HTERT RPE-1 (cell line): ENCODE measurements around the gene KRTAP5-4.
"Not testable (repeated sequence)": the region's sequence is repeated elsewhere in the genome, so short reads cannot be mapped to it uniquely, and the experiment has no call there.

ENCODE experiments used
- in situ Hi-C: fragments of 300-500 bp; cut with MboI; formaldehyde crosslinking; loops from 4 replicates; pipeline ENCODE4 v1.14.3; 2020; ENCODE audit warnings: low sequenced_read_pairs

KRTAP5-4 gene

DNA sequence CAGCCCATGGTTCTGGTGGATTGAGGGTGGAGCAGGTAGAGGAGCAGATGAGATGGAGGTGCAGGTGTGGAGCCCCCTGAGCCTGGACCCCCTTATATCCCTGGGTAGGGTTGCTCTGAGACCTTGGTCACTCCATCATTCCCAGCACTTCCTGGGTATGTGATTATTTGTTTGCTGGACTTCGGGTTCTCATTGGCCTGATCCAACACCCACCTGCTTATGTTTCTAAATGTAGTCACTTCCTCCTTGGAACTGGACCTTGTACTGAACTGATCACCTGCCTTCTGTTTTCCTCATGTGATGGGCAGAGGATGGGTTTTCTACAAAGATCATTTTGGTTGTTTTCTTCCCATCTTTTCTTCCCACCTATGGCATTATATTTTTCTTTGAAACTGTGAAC is at the start of gene KRTAP5-4:
TSS of gene KRTAP5-4 (minus strand) at position 53 of the 400 bp plus-strand sequence. CDS start at position 8, 45 bp downstream.
- in situ Hi-C loops: no loop called here

DNA sequence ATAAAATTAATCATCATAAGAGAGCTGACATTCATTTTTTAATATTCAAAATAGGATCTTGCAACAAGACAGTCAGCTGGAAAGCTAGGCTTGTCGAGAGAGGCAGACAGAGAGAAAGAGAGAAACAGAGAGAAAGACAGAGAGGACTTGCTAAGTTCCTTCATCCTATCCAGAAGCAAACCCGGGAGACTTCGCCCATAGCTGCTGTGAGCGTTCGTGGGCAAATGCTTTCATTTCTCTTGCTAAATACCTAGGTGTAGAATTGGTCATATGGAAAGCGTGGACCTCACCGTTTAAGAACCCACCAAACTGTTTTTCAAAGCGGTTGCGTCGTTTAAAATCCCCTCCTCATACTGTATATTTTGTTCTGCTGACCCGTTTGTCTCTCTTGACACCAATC is 49.7 kb upstream of the KRTAP5-4 start:
- in situ Hi-C loops: no loop called here

GRCh38 chr11:1670905-1671371 is 49.0 kb upstream of the KRTAP5-4 start:
- in situ Hi-C loops: no loop called here

- in situ Hi-C loops: not testable (repeated sequence)
Observed at GRCh38 chr11:1670457-1670856, 48.5 kb upstream of the KRTAP5-4 start.

DNA sequence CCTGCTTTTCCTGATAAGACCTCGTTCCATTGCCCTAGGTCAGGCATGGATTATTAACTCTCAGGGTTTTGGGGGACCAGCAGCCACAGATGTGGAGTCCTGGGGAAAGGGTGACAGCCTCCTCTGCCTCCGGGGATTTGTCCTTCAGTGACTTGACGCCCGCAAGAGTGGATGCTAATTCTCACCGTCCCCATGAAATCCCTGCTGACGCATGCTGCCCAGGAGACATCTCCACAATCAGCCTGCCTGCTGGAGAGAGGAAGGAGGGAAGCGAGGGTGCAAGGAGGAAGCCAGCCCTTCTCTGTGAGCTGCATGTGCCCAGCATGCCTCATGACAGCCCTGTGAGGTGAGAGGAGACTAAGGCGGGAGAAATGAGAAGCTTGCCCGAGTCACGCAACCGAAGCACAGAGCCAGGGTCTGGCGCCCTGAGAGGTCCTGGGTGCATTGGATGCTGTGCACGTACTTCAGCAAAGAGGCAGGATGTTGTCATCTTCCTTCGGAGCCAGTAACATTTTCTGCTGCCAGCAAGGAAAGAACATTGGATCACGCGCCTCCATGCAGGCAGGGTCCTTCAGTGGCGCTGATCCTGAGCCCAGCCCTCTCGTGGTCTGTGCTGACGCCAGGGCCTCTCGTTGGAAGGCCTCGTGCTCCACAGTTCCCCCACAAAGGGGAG is 47.7 kb upstream of the KRTAP5-4 start:
- in situ Hi-C loops: no loop called here

DNA sequence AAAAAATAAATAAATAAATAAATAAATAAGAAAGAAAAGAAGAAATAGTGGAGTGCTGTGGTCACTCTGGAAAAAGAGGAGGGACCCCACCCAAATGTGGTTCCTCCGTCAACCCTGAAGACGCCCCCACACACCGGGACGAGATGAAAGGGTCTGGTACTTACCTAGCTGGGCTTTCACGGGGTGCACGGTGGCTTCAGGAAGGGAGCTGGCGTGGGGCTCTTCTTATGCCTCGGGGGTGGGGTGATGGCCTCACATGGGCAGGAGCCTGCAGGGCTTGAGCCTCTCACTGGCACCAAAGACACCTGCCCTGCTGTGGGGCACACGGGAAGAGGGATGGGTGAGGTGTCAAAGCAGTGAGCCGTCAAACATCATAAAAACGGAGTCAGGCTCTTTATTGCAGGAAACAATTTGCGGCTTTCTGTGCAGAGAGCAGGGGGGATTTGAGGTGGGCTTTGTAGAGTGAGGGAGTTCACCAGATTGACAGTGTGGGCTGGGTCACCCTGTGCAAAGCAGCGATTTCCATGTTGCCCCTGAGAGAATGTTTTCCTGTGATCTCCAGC is 47.1 kb upstream of the KRTAP5-4 start:
- in situ Hi-C loops: no loop called here

GRCh38 chr11:1667906-1668305 is 46.0 kb upstream of the KRTAP5-4 start:
- in situ Hi-C loops: no loop called here

- in situ Hi-C loops: no loop called here
Observed at GRCh38 chr11:1667121-1667850, 45.3 kb upstream of the KRTAP5-4 start.

DNA sequence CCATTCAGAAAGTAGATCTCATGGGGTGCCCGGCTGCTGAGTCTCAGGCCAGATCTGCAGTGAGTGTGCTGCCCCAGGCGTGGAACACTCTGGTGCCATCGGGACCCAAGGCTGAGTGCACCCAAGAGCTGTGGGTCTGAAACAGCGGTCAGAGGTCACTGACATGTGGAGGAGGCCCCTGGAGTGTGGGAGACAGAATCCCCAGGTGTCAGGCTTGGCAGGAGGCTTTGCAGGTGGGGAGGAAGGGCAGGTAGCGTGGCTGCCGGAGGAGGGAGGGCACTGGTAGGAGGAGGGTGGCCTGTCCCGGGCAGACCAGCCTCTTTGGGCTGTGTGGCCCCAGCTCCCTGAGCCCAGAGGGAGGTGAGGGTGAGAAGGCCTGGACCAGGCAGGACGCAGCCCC is 43.4 kb upstream of the KRTAP5-4 start:
- in situ Hi-C loops: no loop called here

DNA sequence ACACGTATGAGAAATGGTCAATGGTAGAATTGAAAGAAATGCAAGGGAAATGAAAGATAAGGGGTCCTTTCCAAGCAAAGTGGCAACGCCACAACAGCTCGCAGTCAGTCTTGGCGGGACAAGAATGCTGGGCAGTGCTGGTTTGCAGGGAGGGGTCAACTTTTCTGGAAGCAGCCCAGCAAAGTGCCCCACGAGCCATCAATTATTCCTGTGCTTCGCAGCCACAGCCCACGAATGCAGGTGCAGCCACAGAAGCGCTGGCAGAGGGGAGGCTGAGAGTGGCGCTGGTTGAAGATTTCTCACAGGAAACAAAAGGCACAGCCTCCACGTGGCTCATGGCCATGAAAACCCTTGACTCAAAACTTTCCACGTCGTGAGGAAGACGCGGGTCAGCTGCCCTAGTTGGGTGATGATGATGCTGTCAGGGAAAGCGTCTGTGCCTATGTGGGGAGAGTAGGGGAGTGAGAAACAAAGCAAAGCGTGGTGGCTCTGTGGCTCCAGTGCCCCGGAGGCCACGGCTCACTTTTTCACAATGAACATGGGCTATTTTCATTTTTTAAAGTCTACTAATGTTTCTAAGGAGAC is 40.9 kb upstream of the KRTAP5-4 start:
- in situ Hi-C loops: not testable (repeated sequence)

DNA sequence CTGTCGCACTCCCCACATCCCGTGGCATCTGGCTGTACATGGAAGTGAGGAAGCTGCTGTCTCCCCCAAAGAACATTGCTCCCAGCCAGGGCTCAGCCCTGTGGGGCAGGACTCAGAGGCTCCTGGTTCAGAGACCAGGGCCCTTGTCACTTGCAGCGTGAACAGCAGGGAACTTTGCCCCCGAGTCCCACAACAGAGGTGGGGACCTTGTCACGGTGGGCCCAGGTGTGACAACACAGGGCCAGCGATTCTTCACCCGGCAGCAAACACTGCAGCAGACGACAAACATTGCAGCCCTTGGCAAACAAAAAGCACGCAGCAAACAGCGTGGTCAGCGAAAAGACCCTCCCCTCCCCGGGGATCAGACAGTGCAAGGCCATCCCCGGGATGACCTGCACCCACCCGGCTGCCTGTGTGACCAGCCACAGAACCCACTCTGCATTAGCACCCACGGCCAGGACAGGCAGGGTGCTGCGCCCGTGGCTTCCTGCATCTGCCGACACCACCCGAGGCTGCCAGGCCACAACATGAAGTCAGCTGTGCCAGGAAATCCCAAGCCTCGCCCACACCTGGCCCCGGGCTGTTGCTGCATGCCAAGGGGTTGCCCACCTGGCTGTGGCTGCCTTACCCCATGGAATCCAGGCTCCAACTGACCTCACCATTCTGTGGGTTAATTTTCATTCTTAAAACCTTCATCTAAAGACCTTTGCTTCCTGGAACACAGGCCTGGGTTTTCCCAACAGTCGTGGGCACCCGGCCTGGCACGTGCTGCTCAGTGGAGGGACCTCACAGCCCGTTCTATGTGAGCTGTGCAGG is 39.7 kb upstream of the KRTAP5-4 start:
- in situ Hi-C loops: not testable (repeated sequence)

DNA sequence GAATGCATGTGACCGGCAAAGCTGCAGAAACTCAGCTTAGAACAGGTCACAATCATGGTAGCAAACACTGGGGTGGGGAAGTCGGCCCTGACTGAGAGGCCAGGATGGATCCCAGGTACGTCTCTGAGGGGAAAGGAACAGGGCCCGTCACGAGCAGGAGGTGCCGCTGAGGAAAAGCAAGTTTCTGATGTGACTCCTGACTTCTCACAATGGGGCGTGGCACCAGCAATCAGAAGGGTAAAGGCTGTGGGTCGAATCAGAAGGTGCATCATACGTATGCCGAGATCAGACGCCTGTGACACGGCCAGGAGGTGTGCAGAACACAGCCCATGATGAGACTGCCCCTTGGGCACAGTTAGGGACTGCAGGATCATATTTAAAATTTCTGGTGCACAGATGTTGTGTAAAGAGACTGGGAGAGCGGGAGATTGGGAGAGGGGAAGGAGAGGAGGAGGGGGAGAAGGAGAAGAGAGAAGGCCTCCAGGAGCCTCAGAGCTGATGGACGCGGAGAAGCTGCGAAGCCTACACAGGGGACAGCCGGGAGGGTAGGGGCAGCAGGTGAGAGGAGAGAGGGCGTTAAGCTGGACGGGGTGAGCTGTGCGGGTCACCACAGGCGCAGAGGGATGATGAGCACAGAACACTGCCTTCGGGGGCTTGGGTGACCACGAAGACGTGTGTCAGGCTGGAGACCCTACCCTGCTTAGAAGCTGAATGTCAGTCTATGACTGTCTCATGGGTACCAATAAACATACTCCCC is 38.4 kb upstream of the KRTAP5-4 start:
- in situ Hi-C loops: no loop called here

DNA sequence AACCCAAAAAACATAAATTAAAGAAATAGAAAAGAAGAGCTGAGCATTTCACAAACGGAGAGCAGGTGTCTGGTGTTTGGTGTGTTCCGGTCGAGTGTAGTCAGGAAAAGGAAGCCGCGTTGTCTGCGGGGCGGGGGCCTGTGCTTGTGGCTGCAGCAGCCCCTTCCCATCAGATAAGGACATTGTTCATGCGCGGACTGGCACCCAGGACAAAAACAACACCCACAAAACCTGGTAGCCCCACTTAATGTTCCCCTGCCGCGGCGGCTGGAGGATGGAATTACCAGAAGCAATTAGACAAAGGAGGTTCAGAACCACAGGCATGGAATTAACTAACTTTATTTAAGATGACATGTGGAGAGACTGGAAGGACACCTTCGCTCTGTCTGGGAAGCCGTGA is 37.6 kb upstream of the KRTAP5-4 start:
- in situ Hi-C loops: no loop called here

GRCh38 chr11:1656670-1657069 is 34.7 kb upstream of the KRTAP5-4 start:
- in situ Hi-C loops: no loop called here

DNA sequence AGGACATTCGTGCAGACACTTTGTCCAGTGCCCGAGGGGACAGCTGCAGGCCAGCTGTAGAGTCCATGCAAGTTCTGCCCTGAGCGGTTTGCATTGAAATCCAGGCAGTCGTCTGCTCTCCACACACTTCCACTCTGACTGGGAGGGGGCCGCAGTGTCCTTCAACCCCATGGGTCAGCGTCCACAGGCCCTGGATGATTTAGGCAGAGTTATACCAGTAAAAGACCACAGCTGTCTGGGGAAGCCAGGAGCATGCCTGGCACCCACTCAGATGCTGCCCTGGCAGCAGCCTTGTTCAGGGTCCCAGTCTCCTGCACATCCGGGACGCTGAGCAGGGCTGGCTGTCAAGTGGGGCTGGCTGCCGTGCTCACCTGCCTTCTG is 34.1 kb upstream of the KRTAP5-4 start:
- in situ Hi-C loops: no loop called here

GRCh38 chr11:1655168-1656060 is 33.5 kb upstream of the KRTAP5-4 start:
- in situ Hi-C loops: no loop called here

DNA sequence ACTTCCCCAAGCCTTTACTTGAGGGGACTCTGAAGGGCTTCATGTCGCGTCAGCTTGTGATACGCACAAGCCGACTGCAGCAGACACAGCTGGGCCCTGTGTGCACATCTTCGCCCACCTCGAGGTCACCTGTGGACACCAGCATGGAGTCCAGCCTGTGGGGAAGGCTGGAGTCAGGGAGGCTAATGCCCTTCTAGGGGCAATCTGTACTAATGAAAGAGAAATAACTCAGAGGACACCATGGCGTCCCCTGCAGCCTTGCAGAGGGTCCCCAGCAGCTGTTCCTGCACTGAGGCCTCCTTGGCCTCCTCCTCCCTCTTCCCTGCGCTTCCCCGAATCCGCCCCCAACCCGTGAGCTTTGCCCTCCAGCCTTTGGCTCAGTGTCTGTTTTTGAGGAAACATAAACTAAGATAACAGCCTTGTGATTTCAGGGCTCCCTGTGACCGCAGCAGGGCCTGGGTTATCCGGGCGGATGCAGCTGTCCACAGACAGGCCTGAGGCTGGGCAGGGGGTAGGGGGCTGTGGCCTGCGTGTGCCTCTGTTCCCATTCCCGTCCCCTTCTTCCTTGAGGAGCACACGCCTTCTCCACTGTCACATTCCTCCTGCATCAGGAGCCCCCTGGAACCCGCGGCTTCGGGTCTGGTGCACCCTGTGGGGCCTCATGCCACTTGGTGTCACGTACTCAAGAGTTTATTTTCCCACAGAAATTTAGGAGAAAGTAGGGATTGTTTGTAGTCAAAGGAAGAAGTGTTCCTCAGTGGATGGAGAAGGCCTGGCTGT is 32.6 kb upstream of the KRTAP5-4 start:
- in situ Hi-C loops: no loop called here
